ENCODE measurements around the gene PPP2R2D.
A peak's percentile ranks its signal among the peaks of the same experiment; 100 is the strongest.

Gene PPP2R2D

GRCh38 chr10:131872011-131872826 lies 28.6 kb upstream of the PPP2R2D start:
- Histone ChIP-seq H3K4me2 (ENCODE audit: low read length) (no peak overlapping the region), H3K27me3 (ENCODE audit: control insufficient read depth, insufficient read depth, low read length) (peaks cover 4% of the 10 kb centered on the region), H3K4me3 (ENCODE audit: low read depth, low read length) (no peak overlapping the region), H3K27ac (no peak overlapping the region), H3K9ac (no peak overlapping the region), H3K9me3 (ENCODE audit: control insufficient read depth, low read length) (no peaks in the 10 kb centered on the region), H2AFZ (no peak overlapping the region), H3K4me1 (no peaks in the 10 kb centered on the region), H3K79me2 (no peaks in the 10 kb centered on the region), H3K36me3 (ENCODE audit: control insufficient read depth, insufficient read depth, low read length) (no peaks in the 10 kb centered on the region)
- TF ChIP-seq CTCF (IDR thresholded peaks at IDR 0.05) = no peak

GRCh38 chr10:131872827-131873375 lies 27.9 kb upstream of the PPP2R2D start:
- no peak for TF ChIP-seq CTCF (IDR thresholded peaks at IDR 0.05)
- Histone ChIP-seq H2AFZ (no peak overlapping the region), H3K27ac (no peak overlapping the region), H3K79me2 (no peaks in the 10 kb centered on the region), H3K4me1 (no peaks in the 10 kb centered on the region), H3K9ac (no peak overlapping the region), H3K4me2 (ENCODE audit: low read length) (no peak overlapping the region), H3K9me3 (ENCODE audit: control insufficient read depth, low read length) (no peaks in the 10 kb centered on the region), H3K27me3 (ENCODE audit: control insufficient read depth, insufficient read depth, low read length) (peaks cover 4% of the 10 kb centered on the region), H3K36me3 (ENCODE audit: control insufficient read depth, insufficient read depth, low read length) (no peaks in the 10 kb centered on the region), H3K4me3 (ENCODE audit: low read depth, low read length) (no peak overlapping the region)

- peak; percentile 62 for TF ChIP-seq CTCF (IDR thresholded peaks at IDR 0.05)
- no peak overlapping the region for H3K27ac ChIP-seq
- H3K79me2 ChIP-seq = no peaks in the 10 kb centered on the region
- peaks cover 4% of the 10 kb centered on the region for H3K27me3 ChIP-seq (ENCODE audit: control insufficient read depth, insufficient read depth, low read length)
- no peaks in the 10 kb centered on the region for H3K9me3 ChIP-seq (ENCODE audit: control insufficient read depth, low read length)
- H3K4me1 ChIP-seq = no peaks in the 10 kb centered on the region
- peak overlapping the region; percentile 57 for H2AFZ ChIP-seq
- no peak overlapping the region for H3K9ac ChIP-seq
- H3K4me3 ChIP-seq (ENCODE audit: low read depth, low read length) = peak overlapping the region; percentile 16
- H3K4me2 ChIP-seq (ENCODE audit: low read length) = no peak overlapping the region
- H3K36me3 ChIP-seq (ENCODE audit: control insufficient read depth, insufficient read depth, low read length) = no peaks in the 10 kb centered on the region
Measured at GRCh38 chr10:131874991-131875451, 25.8 kb upstream of the PPP2R2D start.

- no peak overlapping the region for H3K9ac ChIP-seq
- H3K4me1 ChIP-seq = no peaks in the 10 kb centered on the region
- H3K27ac ChIP-seq = no peak overlapping the region
- H3K27me3 ChIP-seq (ENCODE audit: control insufficient read depth, insufficient read depth, low read length) = peaks cover 4% of the 10 kb centered on the region
- no peak overlapping the region for H3K4me2 ChIP-seq (ENCODE audit: low read length)
- TF ChIP-seq CTCF (IDR thresholded peaks at IDR 0.05) = no peak
- no peaks in the 10 kb centered on the region for H3K79me2 ChIP-seq
- H3K4me3 ChIP-seq (ENCODE audit: low read depth, low read length) = no peak overlapping the region
- H3K9me3 ChIP-seq (ENCODE audit: control insufficient read depth, low read length) = no peaks in the 10 kb centered on the region
- peak overlapping the region; percentile 57 for H2AFZ ChIP-seq
- H3K36me3 ChIP-seq (ENCODE audit: control insufficient read depth, insufficient read depth, low read length) = no peaks in the 10 kb centered on the region
Measured at GRCh38 chr10:131875501-131875900, 25.3 kb upstream of the PPP2R2D start.

Measured in parathyroid adenoma (tissue), 2 donors.